GM11168 (cell line): Measurements from ENCODE around the gene NET1.

Experiments
- in situ Hi-C: fragments of 300-500 bp; cut with MboI; formaldehyde crosslinking; loops from one replicate; pipeline ENCODE4 v1.12.0; 2022; ENCODE audit warnings: low sequenced_read_pairs; ENCODE audit not compliant: unreplicated experiment

NET1 gene

GRCh38 chr10:5412277-5412941, at the start of gene NET1:
NET1 (plus strand) TSS chr10:5412557; CDS start chr10:5412693, 136 bp downstream.
- in situ Hi-C loops = no loop called here

- in situ Hi-C loops = no loop called here
Observed at GRCh38 chr10:5362873-5363272, 49.5 kb upstream of the NET1 start.

- in situ Hi-C loops = no loop called here
Observed at GRCh38 chr10:5364374-5364773, 48.0 kb upstream of the NET1 start.

GRCh38 chr10:5364890-5365338, 47.4 kb upstream of the NET1 start, which contains the start of gene UCN3:
UCN3 (plus strand) TSS chr10:5364966; CDS start chr10:5373721, 8,755 bp downstream.
- in situ Hi-C loops = no loop called here

- in situ Hi-C loops = no loop called here
Observed at GRCh38 chr10:5365928-5366327, 46.4 kb upstream of the NET1 start.

- in situ Hi-C loops = no loop called here
Observed at GRCh38 chr10:5369362-5370158, 42.8 kb upstream of the NET1 start.

- in situ Hi-C loops = no loop called here
Observed at GRCh38 chr10:5370493-5371352, 41.6 kb upstream of the NET1 start.

GRCh38 chr10:5373307-5373706, 39.0 kb upstream of the NET1 start:
- in situ Hi-C loops = no loop called here

GRCh38 chr10:5373891-5374611, 38.3 kb upstream of the NET1 start:
- in situ Hi-C loops = no loop called here

- in situ Hi-C loops = loop anchor here (25.0 kb wide), 1 partner anchor 539 kb away; the partner anchor contains the start of gene AKR1E2
Observed at GRCh38 chr10:5376450-5376849, 35.9 kb upstream of the NET1 start.

- in situ Hi-C loops = loop anchor here (25.0 kb wide), 1 partner anchor 542 kb away; the partner anchor contains the start of gene AKR1E2
Observed at GRCh38 chr10:5379202-5379601, 33.2 kb upstream of the NET1 start.

GRCh38 chr10:5380395-5380794, 32.0 kb upstream of the NET1 start:
- in situ Hi-C loops = loop anchor here (25.0 kb wide), 1 partner anchor 543 kb away; the partner anchor contains the start of gene AKR1E2

- in situ Hi-C loops = loop anchor here (25.0 kb wide), 1 partner anchor 544 kb away; the partner anchor contains the start of gene AKR1E2
Observed at GRCh38 chr10:5381187-5381586, 31.2 kb upstream of the NET1 start.

GRCh38 chr10:5385224-5385623, 27.1 kb upstream of the NET1 start:
- in situ Hi-C loops = loop anchor here (25.0 kb wide), 1 partner anchor 548 kb away; the partner anchor contains the start of gene AKR1E2

GRCh38 chr10:5387169-5387568, 25.2 kb upstream of the NET1 start:
- in situ Hi-C loops = loop anchor here (25.0 kb wide), 1 partner anchor 550 kb away; the partner anchor contains the start of gene AKR1E2

- in situ Hi-C loops = loop anchor here (25.0 kb wide), 1 partner anchor 553 kb away; the partner anchor contains the start of gene AKR1E2
Observed at GRCh38 chr10:5390607-5391205, 21.7 kb upstream of the NET1 start.

GRCh38 chr10:5391790-5392189, 20.6 kb upstream of the NET1 start:
- in situ Hi-C loops = loop anchor here (25.0 kb wide), 1 partner anchor 554 kb away; the partner anchor contains the start of gene AKR1E2

GRCh38 chr10:5393529-5393928, 18.8 kb upstream of the NET1 start:
- in situ Hi-C loops = loop anchor here (25.0 kb wide), 1 partner anchor 556 kb away; the partner anchor contains the start of gene AKR1E2

- in situ Hi-C loops = loop anchor here (25.0 kb wide), 1 partner anchor 558 kb away; the partner anchor contains the start of gene AKR1E2
Observed at GRCh38 chr10:5395168-5395567, 17.2 kb upstream of the NET1 start.
